Endothelial cell (in vitro differentiated cells): Measurements from ENCODE around the gene RAB17. TPM values are rescaled to one million over a fixed set of nuclear protein-coding genes. Genes with fewer than 3 reads are reported as not detected.

Source experiments
- DNase-seq: peaks from one replicate; pipeline ENCODE4 v3.0.0; 2021; ENCODE audit warnings: low spot score
- H3K27ac Mint-ChIP-seq: one replicate; pipeline ENCODE4 v1.8.0; 2021; ENCODE audit warnings: mixed read lengths, inconsistent platforms; ENCODE audit not compliant: unreplicated experiment
- H3K27me3 Mint-ChIP-seq: one replicate; pipeline ENCODE4 v1.8.0; 2021; ENCODE audit warnings: mild to moderate bottlenecking, moderate library complexity, mixed read lengths, inconsistent platforms; ENCODE audit not compliant: unreplicated experiment
- H3K36me3 Mint-ChIP-seq: one replicate; pipeline ENCODE4 v1.8.0; 2021; ENCODE audit warnings: mild to moderate bottlenecking, low read depth, mixed read lengths, inconsistent platforms; ENCODE audit not compliant: unreplicated experiment
- H3K4me1 Mint-ChIP-seq: one replicate; pipeline ENCODE4 v1.8.0; 2021; ENCODE audit warnings: mild to moderate bottlenecking, mixed read lengths, inconsistent platforms; ENCODE audit not compliant: unreplicated experiment
- H3K4me3 Mint-ChIP-seq: one replicate; pipeline ENCODE4 v1.8.0; 2021; ENCODE audit warnings: mild to moderate bottlenecking, mixed read lengths, inconsistent platforms; ENCODE audit not compliant: unreplicated experiment
- H3K9me3 Mint-ChIP-seq: one replicate; pipeline ENCODE4 v1.8.0; 2021; ENCODE audit warnings: mixed read lengths, inconsistent platforms; ENCODE audit not compliant: unreplicated experiment
- CTCF ChIP-seq: fragments of 200-600 bp; sonication (generic); IDR thresholded peaks from one replicate; pipeline ENCODE4 v1.5.0; 2021; ENCODE audit warnings: antibody characterized with exemption; ENCODE audit not compliant: unreplicated experiment
- total RNA-seq: library from RNA; stranded (reverse); fragmentation: NEBNext Ultra II Directional; extraction: Animal tissue kit (Norgen Biotek cat#: 25700); gene quantifications from one replicate; pipeline ENCODE4 v1.2.1, GENCODE V29; 2021; ENCODE audit not compliant: unreplicated experiment

RAB17 gene
- total RNA-seq, 1 donor from 2014 or later = 1.5 TPM

DNA sequence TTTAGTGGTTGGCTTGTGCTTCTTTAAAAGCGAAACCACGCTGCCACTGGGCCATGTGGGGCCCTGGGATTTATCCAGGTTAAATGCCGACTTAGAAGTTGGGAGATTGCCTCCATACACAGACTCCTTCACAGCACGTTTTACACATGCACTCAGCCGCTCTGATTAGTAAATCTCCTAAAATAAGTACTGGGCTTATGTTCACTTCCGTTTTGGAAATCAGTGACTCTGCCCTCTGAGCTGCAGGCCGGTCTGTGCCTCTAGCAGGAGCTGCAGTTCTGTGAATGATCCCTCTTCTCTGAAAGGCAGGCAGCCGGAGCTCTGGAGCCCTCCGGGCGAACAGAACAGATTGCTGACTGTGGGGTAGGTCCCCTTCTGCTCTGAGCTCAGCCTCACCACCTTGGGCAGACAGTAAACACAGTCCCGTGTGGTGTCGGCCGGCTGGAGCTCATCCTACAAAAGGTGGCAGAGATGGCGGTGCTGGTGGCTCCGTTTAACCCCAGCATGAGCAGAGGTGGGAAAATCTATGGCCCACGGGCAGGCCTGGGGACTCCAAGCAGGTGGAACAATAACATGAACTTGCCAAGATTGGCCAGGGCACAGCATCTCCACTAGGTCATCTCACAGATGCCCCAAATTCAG, 9.8 kb upstream of the RAB17 start:
- no peak overlapping the region for H3K4me3 Mint-ChIP-seq
- H3K27ac Mint-ChIP-seq = no peak overlapping the region
- peaks cover 3% of the 10 kb centered on the region for H3K36me3 Mint-ChIP-seq
- TF ChIP-seq CTCF = no peak
- DNase-seq = no peak
- H3K4me1 Mint-ChIP-seq = peaks cover 37% of the 10 kb centered on the region
- H3K9me3 Mint-ChIP-seq = no peaks in the 10 kb centered on the region
- H3K27me3 Mint-ChIP-seq = peaks cover 14% of the 10 kb centered on the region

DNA sequence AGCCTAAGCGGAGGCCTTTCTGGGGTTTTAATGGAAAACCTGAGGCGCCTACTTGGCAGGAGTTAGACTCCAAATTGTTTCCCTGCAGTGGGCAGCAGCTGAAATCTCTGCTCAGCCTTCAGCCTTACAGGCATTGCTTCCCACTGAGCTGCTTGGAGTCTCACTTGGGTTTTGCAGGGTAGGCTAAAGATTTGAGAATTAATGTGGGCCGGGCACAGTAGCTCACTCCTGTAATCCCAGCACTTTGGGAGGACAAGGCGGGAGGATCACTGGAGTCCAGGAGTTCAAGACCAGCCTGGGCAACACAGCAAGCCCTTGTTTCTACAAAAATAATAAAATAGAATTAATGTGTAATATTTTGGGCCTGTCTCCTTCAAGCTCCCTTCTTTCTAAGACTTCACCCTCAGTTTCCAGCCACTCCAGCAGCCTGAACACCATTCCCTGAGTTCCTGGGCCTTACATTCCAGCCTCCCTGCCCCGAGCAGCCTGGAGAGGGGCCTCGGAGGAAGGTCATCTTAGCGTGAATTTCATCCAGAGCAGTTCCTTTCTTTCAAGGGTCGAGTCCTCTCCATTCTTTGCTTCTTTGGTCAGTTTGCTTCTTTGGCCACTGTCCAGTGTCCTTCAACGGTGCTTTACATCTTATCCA, 9.1 kb upstream of the RAB17 start:
- Mint-ChIP-seq H3K27ac (no peak overlapping the region), H3K4me1 (peaks cover 41% of the 10 kb centered on the region), H3K4me3 (no peak overlapping the region), H3K27me3 (peaks cover 15% of the 10 kb centered on the region), H3K9me3 (no peaks in the 10 kb centered on the region), H3K36me3 (no peaks in the 10 kb centered on the region)
- no peak for TF ChIP-seq CTCF
- no peak for DNase-seq

- no peak overlapping the region for H3K4me3 Mint-ChIP-seq
- H3K27me3 Mint-ChIP-seq = peaks cover 15% of the 10 kb centered on the region
- H3K27ac Mint-ChIP-seq = no peak overlapping the region
- no peaks in the 10 kb centered on the region for H3K9me3 Mint-ChIP-seq
- peaks cover 43% of the 10 kb centered on the region for H3K4me1 Mint-ChIP-seq
- H3K36me3 Mint-ChIP-seq = no peaks in the 10 kb centered on the region
- DNase-seq = no peak
- no peak for TF ChIP-seq CTCF
Observed at GRCh38 chr2:237598468-237599208, 8.1 kb upstream of the RAB17 start.

- no peak overlapping the region for H3K4me3 Mint-ChIP-seq
- TF ChIP-seq CTCF = no peak
- H3K9me3 Mint-ChIP-seq = no peaks in the 10 kb centered on the region
- H3K27ac Mint-ChIP-seq = no peak overlapping the region
- peaks cover 17% of the 10 kb centered on the region for H3K27me3 Mint-ChIP-seq
- H3K36me3 Mint-ChIP-seq = no peaks in the 10 kb centered on the region
- DNase-seq = no peak
- peaks cover 32% of the 10 kb centered on the region for H3K4me1 Mint-ChIP-seq
Observed at GRCh38 chr2:237597196-237598145, 6.9 kb upstream of the RAB17 start.
